GM12801 (cell line): Measurements from ENCODE around the gene DCAF11.

Experiments
- CTCF ChIP-seq: IDR thresholded peaks from one replicate; pipeline ENCODE4 v1.5.1; 2011; ENCODE audit warnings: control low read depth; ENCODE audit not compliant: insufficient read length; ENCODE audit errors: extremely low read depth

The DCAF11 gene

GRCh38 chr14:24167469-24168114 is 53.0 kb downstream of the DCAF11 start:
- no peak for TF ChIP-seq CTCF

GRCh38 chr14:24171422-24172260 is 57.1 kb downstream of the DCAF11 start, which contains the start of gene REC8:
TSS of gene REC8 (plus strand) at chr14:24172080. CDS start at chr14:24172553, 473 bp downstream.
- TF ChIP-seq CTCF: no peak

GRCh38 chr14:24172261-24172860 is 57.8 kb downstream of the DCAF11 start:
- no peak for TF ChIP-seq CTCF

- no peak for TF ChIP-seq CTCF
Observed at GRCh38 chr14:24172871-24173281, 58.3 kb downstream of the DCAF11 start.
